Activated CD4-positive, alpha-beta T cell treated with anti-CD3 and anti-CD28 coated beads for 24 hours (primary cell): ENCODE data around the gene CD40LG.

Experiments used
- DNase-seq, 2 donors: peaks; one replicate each; pipeline ENCODE4 v3.0.0-alpha.2; 2020; ENCODE audit warnings: low read depth in 2 of 2

The CD40LG gene

DNA sequence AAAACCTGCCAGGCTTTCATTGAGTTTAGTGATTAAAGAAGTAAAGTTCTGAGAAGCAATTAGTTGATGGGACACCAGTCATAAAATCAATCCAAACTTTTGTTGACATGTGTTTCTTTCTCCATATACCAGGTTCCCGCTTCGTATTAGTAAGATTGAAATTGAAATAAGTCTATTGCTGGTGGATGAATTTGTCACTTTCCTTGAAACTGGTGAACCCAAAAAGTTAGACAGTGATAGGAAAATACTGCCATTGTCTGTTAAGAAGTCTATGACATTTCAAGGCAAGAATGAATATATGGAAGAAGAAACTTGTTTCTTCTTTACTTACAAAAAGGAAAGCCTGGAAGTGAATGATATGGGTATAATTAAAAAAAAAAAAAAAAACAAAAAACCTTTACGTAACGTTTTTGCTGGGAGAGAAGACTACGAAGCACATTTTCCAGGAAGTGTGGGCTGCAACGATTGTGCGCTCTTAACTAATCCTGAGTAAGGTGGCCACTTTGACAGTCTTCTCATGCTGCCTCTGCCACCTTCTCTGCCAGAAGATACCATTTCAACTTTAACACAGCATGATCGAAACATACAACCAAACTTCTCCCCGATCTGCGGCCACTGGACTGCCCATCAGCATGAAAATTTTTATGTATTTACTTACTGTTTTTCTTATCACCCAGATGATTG lies at the start of gene CD40LG:
Gene CD40LG (plus strand): TSS at position 482 of the 684 bp plus-strand sequence. CDS start 91 bp downstream, at position 573.
- no peak for DNase-seq

DNA sequence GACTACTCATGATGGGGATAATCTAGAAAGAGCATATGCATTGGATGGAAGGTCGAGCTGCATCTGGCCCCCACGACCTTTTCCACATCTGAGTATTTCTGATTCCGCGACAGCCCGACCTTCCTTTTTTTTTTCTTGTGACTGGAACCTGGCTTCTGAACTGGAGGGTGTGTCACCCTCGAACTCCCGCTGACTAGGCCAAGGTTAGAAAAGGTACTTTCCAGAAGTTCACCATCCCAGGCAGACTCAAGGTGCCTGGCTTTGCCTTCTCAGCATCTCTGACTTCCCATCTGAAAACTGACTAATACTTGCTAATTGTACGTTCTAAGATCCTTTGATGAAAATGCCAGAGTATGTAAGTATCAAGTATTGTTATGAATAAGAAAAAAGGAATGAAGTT lies 49.3 kb upstream of the CD40LG start:
- peak in 1 of 2 donors; percentile 17 for DNase-seq

GRCh38 chrX:136600059-136600458 lies 47.9 kb upstream of the CD40LG start:
- DNase-seq, result no peak

- no peak for DNase-seq
Observed at GRCh38 chrX:136607236-136607635, 40.7 kb upstream of the CD40LG start.

DNA sequence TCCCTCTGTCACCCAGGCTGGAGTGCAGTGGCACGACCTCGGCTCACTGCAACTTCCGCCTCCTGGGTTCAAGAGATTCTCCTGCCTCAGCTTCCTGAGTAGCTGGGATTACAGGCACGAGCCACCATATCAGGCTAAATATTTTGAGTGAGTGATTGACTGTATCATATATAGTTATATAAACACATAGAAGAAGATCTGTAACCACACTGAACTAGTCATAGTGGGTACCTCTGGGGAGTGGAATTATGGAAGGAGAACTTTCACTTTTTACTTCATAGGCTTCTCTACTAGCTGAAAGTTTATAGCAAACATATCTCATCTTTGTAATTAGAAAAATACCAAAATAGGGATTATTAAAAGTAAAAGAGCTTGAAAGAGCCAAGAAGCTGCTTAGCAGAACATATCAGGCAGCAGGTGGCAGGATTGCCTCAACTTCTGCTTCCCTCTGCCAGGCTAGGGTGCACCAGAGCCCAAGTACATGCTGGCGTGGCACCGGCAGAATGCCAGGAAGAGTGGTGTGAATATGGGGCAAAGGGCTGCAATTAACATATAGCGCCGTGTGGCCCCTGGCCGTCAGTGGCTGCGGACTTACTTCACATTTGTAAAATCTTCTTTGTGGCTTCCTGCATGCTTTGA lies 39.5 kb upstream of the CD40LG start:
- no peak for DNase-seq

DNA sequence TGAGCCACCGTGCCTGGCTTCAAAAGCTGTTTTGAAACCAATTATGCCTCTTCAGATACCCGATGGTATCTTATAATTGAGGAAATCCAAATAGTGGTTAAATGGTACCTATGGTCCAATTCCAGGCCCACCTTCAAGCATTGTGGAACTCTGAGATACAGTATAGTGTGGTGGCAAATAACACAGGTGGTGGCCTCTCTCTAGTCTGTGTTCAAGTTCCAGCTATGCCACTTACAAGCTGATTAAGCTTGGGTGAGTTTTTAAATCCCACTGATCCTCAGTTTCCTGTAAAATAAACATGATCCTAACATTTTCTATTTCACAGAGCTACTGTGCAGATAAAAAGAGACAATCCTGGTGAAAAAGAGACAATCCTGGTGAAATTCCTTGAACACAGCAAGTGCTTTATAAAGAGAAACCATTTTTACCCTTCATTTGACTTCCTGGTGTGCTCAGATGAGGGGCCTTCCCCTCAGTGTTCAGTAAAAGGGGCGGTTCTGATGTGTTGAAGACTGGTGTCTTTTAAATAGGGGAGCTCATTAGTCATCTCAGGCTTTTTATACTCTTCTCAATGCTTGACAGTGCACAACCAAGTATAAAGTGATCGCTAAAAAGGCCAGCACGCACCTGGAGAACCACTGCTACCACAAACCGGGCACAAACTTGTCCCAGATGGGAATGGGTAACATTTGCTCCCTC lies 30.8 kb upstream of the CD40LG start:
- no peak for DNase-seq

- DNase-seq, result no peak
Observed at GRCh38 chrX:136619899-136620505, 28.0 kb upstream of the CD40LG start.

- DNase-seq, result no peak
Observed at GRCh38 chrX:136620780-136621179, 27.2 kb upstream of the CD40LG start.

GRCh38 chrX:136622568-136622967 lies 25.4 kb upstream of the CD40LG start:
- DNase-seq, result no peak

GRCh38 chrX:136623396-136623795 lies 24.6 kb upstream of the CD40LG start:
- DNase-seq, result no peak

- no peak for DNase-seq
Observed at GRCh38 chrX:136625246-136625645, 22.7 kb upstream of the CD40LG start.

DNA sequence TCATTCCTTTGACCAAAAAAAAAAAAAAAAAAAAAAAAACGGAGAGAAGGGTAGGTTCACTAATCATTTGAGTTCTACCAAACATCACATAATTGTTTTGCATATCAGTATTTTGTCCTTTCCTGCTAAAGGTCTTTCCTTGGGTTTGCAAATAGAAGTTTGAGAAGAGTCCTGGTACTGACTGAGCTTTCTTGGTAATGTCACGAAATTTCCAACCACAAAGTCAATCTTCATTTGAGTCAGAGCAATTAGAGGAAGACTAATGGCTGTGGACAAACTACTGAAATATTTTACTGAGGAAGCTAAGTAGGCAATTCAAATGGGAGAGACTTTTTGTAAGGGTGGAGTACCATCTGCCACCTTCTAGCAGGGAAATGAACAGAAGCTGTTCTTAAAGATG lies 21.7 kb upstream of the CD40LG start:
- DNase-seq, result no peak

DNA sequence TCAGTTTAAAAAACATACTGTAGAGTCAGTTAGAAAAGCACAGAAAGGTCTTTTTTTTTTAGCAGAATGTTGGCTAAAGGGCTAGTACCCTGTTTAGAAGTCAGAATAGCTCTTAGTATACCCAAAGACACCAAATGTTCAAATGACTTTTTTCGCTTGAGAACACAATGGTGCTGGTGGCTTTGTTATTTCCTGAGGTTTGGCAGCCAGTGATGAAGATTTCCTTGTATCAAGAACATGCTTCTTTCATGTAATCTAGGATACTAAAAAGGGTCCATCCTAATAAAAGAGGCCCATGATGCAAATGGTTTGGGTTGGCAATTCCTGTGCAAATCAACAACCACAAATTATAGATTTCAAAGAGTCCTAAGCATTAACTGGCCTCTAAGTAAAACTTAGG lies 21.1 kb upstream of the CD40LG start:
- no peak for DNase-seq

DNA sequence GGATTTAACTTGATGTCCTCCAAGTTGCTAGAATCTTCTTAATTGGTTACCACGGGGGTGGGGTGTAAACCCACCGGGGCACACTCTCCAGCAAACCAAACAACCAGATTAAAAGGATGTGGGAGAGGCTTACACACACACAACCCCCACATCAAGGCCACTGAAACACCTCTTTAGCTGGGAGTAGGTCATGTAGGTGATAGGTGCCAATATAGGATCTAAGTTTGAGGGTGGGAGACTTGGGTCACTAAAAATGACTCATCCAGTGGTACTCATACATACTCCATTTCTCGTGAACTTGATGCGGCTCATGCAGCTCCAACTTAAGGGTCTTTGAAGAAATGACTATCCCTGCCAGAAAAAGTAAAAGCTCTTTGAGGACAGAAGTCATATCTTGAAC lies 20.5 kb upstream of the CD40LG start:
- DNase-seq, result no peak

DNA sequence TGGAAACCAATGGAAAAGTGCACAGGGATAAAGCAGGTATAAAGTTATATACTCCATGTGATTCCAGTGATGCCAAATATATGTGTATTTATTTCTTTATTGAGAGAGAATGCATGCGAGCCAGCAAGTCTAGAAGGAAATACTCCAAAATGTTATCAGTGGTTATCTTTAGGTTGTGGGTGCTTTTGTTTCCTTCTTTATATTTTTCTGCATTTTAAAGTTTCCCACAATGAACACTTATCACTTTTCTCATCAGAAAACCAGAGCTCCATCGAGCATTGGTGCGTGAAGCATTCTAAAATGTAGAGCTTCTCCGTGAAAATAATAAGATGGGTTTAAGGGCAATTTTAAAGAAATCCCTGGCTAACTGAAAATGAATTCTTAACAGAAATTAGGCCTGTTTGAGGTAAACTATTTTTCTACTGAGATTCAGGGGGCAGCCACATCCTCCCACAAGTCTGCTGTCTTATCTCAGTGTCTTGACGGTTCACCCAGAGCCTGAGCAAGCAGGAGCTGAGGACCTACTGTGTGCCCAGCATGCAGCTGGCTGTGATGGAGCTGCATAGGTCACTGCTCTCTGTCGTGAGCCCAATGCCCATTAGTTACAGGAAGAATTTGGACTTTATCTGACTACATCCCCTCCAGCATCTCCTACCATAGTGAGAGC lies 18.7 kb upstream of the CD40LG start:
- no peak for DNase-seq

DNA sequence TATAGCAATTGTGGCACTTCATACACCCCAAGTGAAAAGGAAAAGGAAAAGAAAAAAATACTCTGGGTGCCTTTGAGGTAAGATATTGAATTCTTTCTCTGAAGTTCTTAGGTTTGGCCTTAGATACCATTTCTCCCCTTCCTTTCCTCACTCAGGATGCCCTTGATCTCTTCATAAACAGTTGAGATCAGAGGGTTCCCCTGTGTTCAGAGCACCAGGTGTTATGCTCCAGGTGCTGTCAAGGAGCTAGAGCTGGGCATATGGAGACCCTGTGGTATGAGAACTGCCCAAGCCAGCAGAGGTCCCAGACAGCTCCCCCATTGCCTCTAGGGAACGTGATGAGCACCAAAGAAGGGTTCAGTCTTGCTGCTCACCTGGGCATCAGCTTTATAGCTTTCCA lies 17.1 kb upstream of the CD40LG start:
- no peak for DNase-seq

DNA sequence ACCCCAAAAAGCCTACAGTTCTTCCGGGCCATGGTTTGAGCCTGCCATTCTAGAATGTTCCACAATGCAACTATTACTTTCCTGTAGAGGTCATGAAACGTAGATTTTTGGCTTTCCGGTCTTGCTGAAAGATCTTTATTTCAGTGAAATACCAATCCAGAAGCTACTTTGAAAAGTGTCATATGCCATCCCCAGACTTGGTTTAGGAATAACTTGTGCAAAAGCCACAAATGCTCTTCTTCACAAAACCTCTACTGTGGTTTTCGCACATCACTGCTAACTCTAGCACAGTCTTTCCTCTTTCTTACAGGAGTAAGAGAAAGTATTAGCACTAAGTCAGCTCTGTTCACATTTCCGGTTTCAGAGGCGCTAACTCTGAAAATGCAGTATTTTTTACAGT lies 12.7 kb upstream of the CD40LG start:
- no peak for DNase-seq

DNA sequence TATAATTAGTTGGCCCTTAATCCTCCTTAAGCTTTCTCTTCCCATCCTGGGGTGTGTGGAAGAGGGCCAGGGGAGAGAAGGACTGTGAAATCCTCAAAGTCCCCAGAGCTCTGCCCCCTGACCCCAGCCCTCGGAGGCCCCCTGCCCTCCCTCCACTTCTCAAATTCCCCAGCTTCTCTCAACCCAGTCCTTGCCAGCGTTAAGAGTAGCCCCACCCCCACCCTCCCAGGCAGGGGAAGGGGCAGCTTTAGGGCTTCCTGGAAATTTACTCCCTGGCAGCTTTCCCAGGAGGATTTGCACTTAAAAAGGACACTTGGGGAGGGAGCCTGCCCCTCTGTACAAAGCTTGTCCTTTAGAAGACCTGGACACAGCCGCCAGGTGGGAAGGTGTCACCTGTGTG lies 11.8 kb upstream of the CD40LG start:
- no peak for DNase-seq

DNA sequence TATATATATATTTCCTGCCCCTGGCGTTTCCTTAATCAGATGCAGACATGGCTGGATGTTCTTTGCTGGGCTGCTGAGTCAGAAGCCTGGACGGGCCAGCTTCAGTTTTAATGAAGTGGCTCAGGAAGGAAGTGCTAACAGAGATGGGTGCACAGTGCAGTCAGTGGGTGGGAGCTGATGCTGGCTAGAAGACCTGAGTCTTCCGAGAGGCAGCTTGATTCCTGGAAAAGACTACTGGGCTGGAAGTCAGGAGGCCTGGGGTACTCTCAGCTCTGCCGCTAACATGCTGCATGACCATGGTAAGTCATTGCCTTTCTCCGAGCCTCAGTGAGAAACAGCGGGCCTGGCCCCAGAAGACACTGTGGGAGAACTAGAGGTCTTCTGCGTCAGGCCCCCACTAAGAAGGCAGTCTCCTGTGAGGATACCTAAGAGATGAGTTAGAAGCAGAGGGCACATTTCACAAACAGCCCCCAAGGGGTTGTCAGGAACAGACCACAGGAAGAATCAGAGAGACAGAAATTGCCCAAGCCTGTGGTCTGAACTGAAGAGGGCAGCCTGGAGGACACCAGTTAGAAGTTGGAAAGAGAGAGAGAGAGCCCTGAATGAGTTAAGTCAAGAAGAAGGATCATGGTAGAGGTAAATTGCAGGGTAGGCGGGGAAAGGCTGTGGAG lies 8.3 kb upstream of the CD40LG start:
- DNase-seq, result no peak

GRCh38 chrX:136643243-136643642 lies 4.7 kb upstream of the CD40LG start:
- DNase-seq, result no peak

GRCh38 chrX:136646602-136647239 lies 1.2 kb upstream of the CD40LG start:
- peak in 1 of 2 donors; percentile 42 for DNase-seq
